ENCODE measurements around the gene SLC7A4.

DNA sequence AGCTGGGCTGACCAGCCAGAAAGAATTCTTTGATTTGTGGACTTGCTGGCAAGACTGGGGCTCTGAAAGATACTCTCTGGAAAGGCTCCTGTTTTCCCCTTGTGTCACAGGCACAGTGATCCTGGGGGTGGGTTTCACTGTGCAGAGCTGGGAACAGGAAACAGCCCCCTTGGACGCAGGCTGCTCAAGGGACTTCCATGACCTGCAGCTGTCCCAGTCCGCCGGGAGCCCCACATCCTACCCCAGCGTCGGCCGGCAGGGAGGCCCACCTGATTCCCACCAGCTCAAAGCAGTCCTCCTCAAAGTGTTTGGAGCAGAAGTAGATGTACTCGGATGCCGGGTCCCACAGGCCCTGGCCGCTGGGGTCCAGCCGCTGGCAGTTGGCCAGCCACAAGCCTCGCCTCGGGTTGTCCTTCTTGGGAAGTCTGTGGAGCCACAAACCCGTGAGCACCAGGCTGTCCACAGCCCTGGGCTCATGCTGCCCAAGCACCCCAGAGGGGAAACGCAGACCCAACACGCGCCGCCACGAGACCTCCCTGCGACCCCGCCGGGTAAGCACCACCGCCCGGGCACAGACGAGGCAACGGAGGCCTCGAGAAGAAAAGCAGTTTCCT is 31.3 kb downstream of the SLC7A4 start:
- TF ChIP-seq, protein P1, sequence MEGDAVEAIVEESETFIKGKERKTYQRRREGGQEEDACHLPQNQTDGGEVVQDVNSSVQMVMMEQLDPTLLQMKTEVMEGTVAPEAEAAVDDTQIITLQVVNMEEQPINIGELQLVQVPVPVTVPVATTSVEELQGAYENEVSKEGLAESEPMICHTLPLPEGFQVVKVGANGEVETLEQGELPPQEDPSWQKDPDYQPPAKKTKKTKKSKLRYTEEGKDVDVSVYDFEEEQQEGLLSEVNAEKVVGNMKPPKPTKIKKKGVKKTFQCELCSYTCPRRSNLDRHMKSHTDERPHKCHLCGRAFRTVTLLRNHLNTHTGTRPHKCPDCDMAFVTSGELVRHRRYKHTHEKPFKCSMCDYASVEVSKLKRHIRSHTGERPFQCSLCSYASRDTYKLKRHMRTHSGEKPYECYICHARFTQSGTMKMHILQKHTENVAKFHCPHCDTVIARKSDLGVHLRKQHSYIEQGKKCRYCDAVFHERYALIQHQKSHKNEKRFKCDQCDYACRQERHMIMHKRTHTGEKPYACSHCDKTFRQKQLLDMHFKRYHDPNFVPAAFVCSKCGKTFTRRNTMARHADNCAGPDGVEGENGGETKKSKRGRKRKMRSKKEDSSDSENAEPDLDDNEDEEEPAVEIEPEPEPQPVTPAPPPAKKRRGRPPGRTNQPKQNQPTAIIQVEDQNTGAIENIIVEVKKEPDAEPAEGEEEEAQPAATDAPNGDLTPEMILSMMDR (IDR thresholded peaks at IDR 0.05): no peak
- TF ChIP-seq EZH2 (IDR thresholded peaks at IDR 0.05): no peak

Measured in neural progenitor cell (in vitro differentiated cells).